Esophagus muscularis mucosa (tissue), 4 donors: Measurements from ENCODE around the gene MTCH1. TPM values are rescaled to one million over a fixed set of nuclear protein-coding genes. Genes with fewer than 3 reads are reported as not detected.

Source experiments
- DNase-seq: peaks from one replicate; pipeline ENCODE4 v3.0.0-alpha.2; 2017; ENCODE audit errors: extremely low spot score
- H3K27ac ChIP-seq, 4 donors: fragments of 200-600 bp; sonication (generic); replicated peaks in 1 of 4; 1 replicate in 3 of 4; 2 replicates in 1 of 4; pipeline ENCODE4 v1.5.1; 2016 to 2019; ENCODE audit warnings: mild to moderate bottlenecking in 1 of 4
- H3K27me3 ChIP-seq, 4 donors: fragments of 200-600 bp; sonication (generic); one replicate each; pipeline versions ENCODE4 v1.5.1 to v1.6.0; 2016 to 2019
- H3K36me3 ChIP-seq, 4 donors: fragments of 200-600 bp; sonication (generic); one replicate each; pipeline ENCODE4 v1.5.1; 2016 to 2019
- H3K4me1 ChIP-seq, 4 donors: fragments of 200-600 bp; sonication (generic); one replicate each; pipeline ENCODE4 v1.5.1; 2016 to 2019
- H3K4me3 ChIP-seq, 4 donors: fragments of 200-600 bp; sonication (generic); 1 replicate in 2 of 4; 2 replicates in 2 of 4; pipeline ENCODE4 v1.5.1; 2016 to 2019; ENCODE audit warnings: mild to moderate bottlenecking in 4 of 4, moderate library complexity in 1 of 4
- H3K9me3 ChIP-seq, 4 donors: fragments of 200-600 bp; sonication (generic); 1 replicate in 3 of 4; 2 replicates in 1 of 4; pipeline ENCODE4 v1.5.1; 2016 to 2019
- CTCF ChIP-seq, 3 experiments: fragments of 200-600 bp in 2 of 3; fragments of 450-650 bp in 1 of 3; sonication (generic) in 2 of 3; IDR thresholded peaks; one replicate each; pipeline ENCODE4 v1.5.1; 2017 to 2019; ENCODE audit warnings: antibody characterized with exemption in 3 of 3, mild to moderate bottlenecking in 2 of 3, moderate library complexity in 1 of 3
- EP300 ChIP-seq: sonication (generic); formaldehyde crosslinking; IDR thresholded peaks from one replicate; pipeline ENCODE4 v1.6.1; 2017; ENCODE audit warnings: antibody characterized with exemption
- POLR2A ChIP-seq: fragments of 450-650 bp; IDR thresholded peaks from one replicate; pipeline ENCODE4 v1.6.1; 2017; ENCODE audit warnings: antibody characterized with exemption, moderate library complexity, mild to moderate bottlenecking, low read depth
- POLR2AphosphoS5 ChIP-seq, 2 donors: sonication (generic); formaldehyde crosslinking; IDR thresholded peaks; one replicate each; pipeline ENCODE4 v1.6.1; 2017; ENCODE audit warnings: antibody characterized with exemption in 2 of 2
- WGBS: methylation state at CpG from one replicate; pipeline ENCODE4 v1.1.5; 2018; 5-methylcytosine and 5-hydroxymethylcytosine counted together
- intact Hi-C: fragments of 100-400 bp; cut with DNase I; formaldehyde crosslinking; loops from one replicate; pipeline ENCODE4 v1.15.1; 2023
- total RNA-seq, 4 donors: library from RNA; depleted of rRNA; stranded (reverse); fragments of >200 nt; gene quantifications; one replicate each; pipeline versions ENCODE4 v1.1.0 to v1.2.1, GENCODE V29; 2016

Gene MTCH1
- total RNA-seq, 4 donors from 2014 or later: 205 to 258 (median 232) TPM

GRCh38 chr6:36970892-36971842 is 14.8 kb downstream of the MTCH1 start:
- H3K36me3 ChIP-seq: peaks cover 93 to 100% (median 99%) of the 10 kb centered on the region in 4 donors
- no peak for DNase-seq
- H3K4me3 ChIP-seq: no peak overlapping the region
- no peaks in the 10 kb centered on the region for H3K9me3 ChIP-seq
- H3K27me3 ChIP-seq: no peaks in the 10 kb centered on the region
- 86% methylated on average over 16 of the region's 17 CpGs for WGBS
- TF ChIP-seq EP300: no peak
- TF ChIP-seq CTCF (IDR thresholded peaks at IDR 0.05): no peak
- no peak for TF ChIP-seq POLR2A
- no peak for TF ChIP-seq POLR2AphosphoS5 (IDR thresholded peaks at IDR 0.05)
- peaks cover 6 to 67% (median 23%) of the 10 kb centered on the region in 4 donors for H3K4me1 ChIP-seq
- intact Hi-C loops: no loop called here
- no peak overlapping the region for H3K27ac ChIP-seq

- peaks cover 84 to 93% (median 89%) of the 10 kb centered on the region in 4 donors for H3K36me3 ChIP-seq
- WGBS: 81% methylated on average over 9 of the region's 17 CpGs
- no peak overlapping the region for H3K4me3 ChIP-seq
- intact Hi-C loops: no loop called here
- H3K9me3 ChIP-seq: no peaks in the 10 kb centered on the region
- TF ChIP-seq POLR2A (no peak), POLR2AphosphoS5 (IDR thresholded peaks at IDR 0.05) (no peak), EP300 (no peak), CTCF (IDR thresholded peaks at IDR 0.05) (no peak)
- no peaks in the 10 kb centered on the region for H3K27me3 ChIP-seq
- no peak overlapping the region for H3K27ac ChIP-seq
- H3K4me1 ChIP-seq: peaks cover 6 to 58% (median 21%) of the 10 kb centered on the region in 4 donors
- no peak for DNase-seq
These were observed 15.8 kb downstream of the MTCH1 start for GRCh38 chr6:36969988-36970891.

- peak overlapping the region in 1 of 4 donors; percentile 1 for H3K27ac ChIP-seq
- H3K27me3 ChIP-seq: no peaks in the 10 kb centered on the region
- no peak overlapping the region for H3K4me3 ChIP-seq
- H3K9me3 ChIP-seq: no peaks in the 10 kb centered on the region
- no peak for TF ChIP-seq POLR2AphosphoS5 (IDR thresholded peaks at IDR 0.05)
- no peak for TF ChIP-seq CTCF (IDR thresholded peaks at IDR 0.05)
- no peak for TF ChIP-seq POLR2A
- no peak for TF ChIP-seq EP300
- H3K36me3 ChIP-seq: peaks cover 74 to 83% (median 80%) of the 10 kb centered on the region in 4 donors
- H3K4me1 ChIP-seq: peaks cover 14 to 57% (median 27%) of the 10 kb centered on the region in 4 donors
- intact Hi-C loops: no loop called here
- no peak for DNase-seq
- WGBS: 82% methylated on average over 13 of the region's 14 CpGs
These were observed 16.7 kb downstream of the MTCH1 start for GRCh38 chr6:36969240-36969691.

GRCh38 chr6:36968266-36968977 is 17.6 kb downstream of the MTCH1 start:
- DNase-seq: no peak

More at GRCh38 chr6:36968266-36968977, 17.6 kb downstream of the MTCH1 start:
- H3K4me3 ChIP-seq: no peak overlapping the region
- H3K27me3 ChIP-seq: no peaks in the 10 kb centered on the region
- H3K27ac ChIP-seq: no peak overlapping the region
- whole genome bisulfite sequencing: 83% methylated on average over 16 of the region's 16 CpGs
- no peaks in the 10 kb centered on the region for H3K9me3 ChIP-seq
- intact Hi-C loops: no loop called here
- TF ChIP-seq POLR2A (no peak), POLR2AphosphoS5 (IDR thresholded peaks at IDR 0.05) (no peak), EP300 (no peak), CTCF (IDR thresholded peaks at IDR 0.05) (no peak)
- H3K36me3 ChIP-seq: peaks cover 65 to 74% (median 71%) of the 10 kb centered on the region in 4 donors
- H3K4me1 ChIP-seq: peaks cover 22 to 60% (median 33%) of the 10 kb centered on the region in 4 donors
